HG02943 (cell line): ENCODE measurements around the gene B4GALNT4.
"Not testable (repeated sequence)": the region's sequence is repeated elsewhere in the genome, so short reads cannot be mapped to it uniquely, and the experiment has no call there.

Source experiments
- ATAC-seq: cut with Tn5 transposase; IDR thresholded peaks from one replicate; pipeline ENCODE4 v1.9.1; 2021; ENCODE audit warnings: mild to moderate bottlenecking, low read depth, moderate library complexity; ENCODE audit not compliant: unreplicated experiment

Gene B4GALNT4

GRCh38 chr11:373716-374551, 4.6 kb downstream of the B4GALNT4 start:
- no peak for ATAC-seq

- no peak for ATAC-seq
Measured at GRCh38 chr11:375065-376025, 6.0 kb downstream of the B4GALNT4 start.

GRCh38 chr11:376531-377173, 7.4 kb downstream of the B4GALNT4 start:
- ATAC-seq = no peak

- no peak for ATAC-seq
Measured at GRCh38 chr11:377174-377865, 8.0 kb downstream of the B4GALNT4 start.

- ATAC-seq = no peak
Measured at GRCh38 chr11:377883-378500, 8.7 kb downstream of the B4GALNT4 start.

GRCh38 chr11:379205-380094, 10.2 kb downstream of the B4GALNT4 start:
- ATAC-seq = no peak

- ATAC-seq = no peak
Measured at GRCh38 chr11:380095-380480, 10.8 kb downstream of the B4GALNT4 start.

- ATAC-seq = no peak
Measured at GRCh38 chr11:380491-380890, 11.2 kb downstream of the B4GALNT4 start.

- no peak for ATAC-seq
Measured at GRCh38 chr11:380996-381395, 11.7 kb downstream of the B4GALNT4 start.

- no peak for ATAC-seq
Measured at GRCh38 chr11:381501-382072, 12.3 kb downstream of the B4GALNT4 start.

- no peak for ATAC-seq
Measured at GRCh38 chr11:382081-382629, 12.9 kb downstream of the B4GALNT4 start.

GRCh38 chr11:383431-383830, 14.1 kb downstream of the B4GALNT4 start:
- no peak for ATAC-seq

- ATAC-seq = no peak
Measured at GRCh38 chr11:384511-384910, 15.2 kb downstream of the B4GALNT4 start.

- ATAC-seq = no peak
Measured at GRCh38 chr11:385594-386351, 16.5 kb downstream of the B4GALNT4 start.

GRCh38 chr11:386483-386882, 17.2 kb downstream of the B4GALNT4 start:
- ATAC-seq = no peak

GRCh38 chr11:387193-387793, 18.0 kb downstream of the B4GALNT4 start:
- ATAC-seq = no peak

- not testable (repeated sequence) for ATAC-seq
Measured at GRCh38 chr11:389369-389768, 20.1 kb downstream of the B4GALNT4 start.
